ENCODE results near the gene ZNF143.

ZNF143 gene

DNA sequence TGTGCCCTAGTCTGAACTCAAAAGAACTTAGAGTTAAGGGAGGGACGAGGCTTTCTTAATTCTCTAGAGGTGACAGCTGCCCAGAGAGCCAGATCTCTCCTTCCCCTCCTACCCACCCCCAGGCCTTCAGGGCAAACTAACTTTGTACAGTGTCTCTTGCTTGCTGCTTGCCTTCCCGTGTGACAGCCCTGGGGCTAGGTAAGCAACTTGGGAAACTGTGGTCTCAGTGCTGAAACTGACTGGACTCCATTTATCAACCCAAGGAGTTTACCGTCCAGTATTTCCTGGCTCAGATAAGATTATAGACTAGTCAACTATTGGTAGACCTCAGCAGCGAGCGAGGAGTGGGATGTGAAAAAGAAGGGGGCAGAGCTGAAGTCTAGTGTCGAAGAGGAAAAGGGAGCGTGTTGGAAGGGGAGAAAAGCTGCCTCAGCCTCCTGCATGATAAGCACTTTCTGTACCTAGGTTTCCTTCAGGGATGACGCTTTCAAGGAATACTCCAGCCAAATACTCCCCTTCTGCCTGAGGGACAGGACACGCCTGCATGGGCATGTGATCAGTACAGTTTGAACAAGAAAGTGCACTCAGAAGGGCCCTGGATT lies 69.3 kb downstream of the ZNF143 start:
- TF ChIP-seq, protein P1, sequence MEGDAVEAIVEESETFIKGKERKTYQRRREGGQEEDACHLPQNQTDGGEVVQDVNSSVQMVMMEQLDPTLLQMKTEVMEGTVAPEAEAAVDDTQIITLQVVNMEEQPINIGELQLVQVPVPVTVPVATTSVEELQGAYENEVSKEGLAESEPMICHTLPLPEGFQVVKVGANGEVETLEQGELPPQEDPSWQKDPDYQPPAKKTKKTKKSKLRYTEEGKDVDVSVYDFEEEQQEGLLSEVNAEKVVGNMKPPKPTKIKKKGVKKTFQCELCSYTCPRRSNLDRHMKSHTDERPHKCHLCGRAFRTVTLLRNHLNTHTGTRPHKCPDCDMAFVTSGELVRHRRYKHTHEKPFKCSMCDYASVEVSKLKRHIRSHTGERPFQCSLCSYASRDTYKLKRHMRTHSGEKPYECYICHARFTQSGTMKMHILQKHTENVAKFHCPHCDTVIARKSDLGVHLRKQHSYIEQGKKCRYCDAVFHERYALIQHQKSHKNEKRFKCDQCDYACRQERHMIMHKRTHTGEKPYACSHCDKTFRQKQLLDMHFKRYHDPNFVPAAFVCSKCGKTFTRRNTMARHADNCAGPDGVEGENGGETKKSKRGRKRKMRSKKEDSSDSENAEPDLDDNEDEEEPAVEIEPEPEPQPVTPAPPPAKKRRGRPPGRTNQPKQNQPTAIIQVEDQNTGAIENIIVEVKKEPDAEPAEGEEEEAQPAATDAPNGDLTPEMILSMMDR (IDR thresholded peaks at IDR 0.05; ENCODE audit: insufficient read depth, low read length), result no peak
- TF ChIP-seq SPI1 (IDR thresholded peaks at IDR 0.05; ENCODE audit: borderline replicate concordance, low read depth), result no peak
- no peak for TF ChIP-seq POLR2AphosphoS5 (IDR thresholded peaks at IDR 0.05; ENCODE audit: low read depth)
- TF ChIP-seq GABPA (IDR thresholded peaks at IDR 0.05; ENCODE audit: low read depth), result no peak
- TF ChIP-seq, protein P2, sequence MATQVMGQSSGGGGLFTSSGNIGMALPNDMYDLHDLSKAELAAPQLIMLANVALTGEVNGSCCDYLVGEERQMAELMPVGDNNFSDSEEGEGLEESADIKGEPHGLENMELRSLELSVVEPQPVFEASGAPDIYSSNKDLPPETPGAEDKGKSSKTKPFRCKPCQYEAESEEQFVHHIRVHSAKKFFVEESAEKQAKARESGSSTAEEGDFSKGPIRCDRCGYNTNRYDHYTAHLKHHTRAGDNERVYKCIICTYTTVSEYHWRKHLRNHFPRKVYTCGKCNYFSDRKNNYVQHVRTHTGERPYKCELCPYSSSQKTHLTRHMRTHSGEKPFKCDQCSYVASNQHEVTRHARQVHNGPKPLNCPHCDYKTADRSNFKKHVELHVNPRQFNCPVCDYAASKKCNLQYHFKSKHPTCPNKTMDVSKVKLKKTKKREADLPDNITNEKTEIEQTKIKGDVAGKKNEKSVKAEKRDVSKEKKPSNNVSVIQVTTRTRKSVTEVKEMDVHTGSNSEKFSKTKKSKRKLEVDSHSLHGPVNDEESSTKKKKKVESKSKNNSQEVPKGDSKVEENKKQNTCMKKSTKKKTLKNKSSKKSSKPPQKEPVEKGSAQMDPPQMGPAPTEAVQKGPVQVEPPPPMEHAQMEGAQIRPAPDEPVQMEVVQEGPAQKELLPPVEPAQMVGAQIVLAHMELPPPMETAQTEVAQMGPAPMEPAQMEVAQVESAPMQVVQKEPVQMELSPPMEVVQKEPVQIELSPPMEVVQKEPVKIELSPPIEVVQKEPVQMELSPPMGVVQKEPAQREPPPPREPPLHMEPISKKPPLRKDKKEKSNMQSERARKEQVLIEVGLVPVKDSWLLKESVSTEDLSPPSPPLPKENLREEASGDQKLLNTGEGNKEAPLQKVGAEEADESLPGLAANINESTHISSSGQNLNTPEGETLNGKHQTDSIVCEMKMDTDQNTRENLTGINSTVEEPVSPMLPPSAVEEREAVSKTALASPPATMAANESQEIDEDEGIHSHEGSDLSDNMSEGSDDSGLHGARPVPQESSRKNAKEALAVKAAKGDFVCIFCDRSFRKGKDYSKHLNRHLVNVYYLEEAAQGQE (IDR thresholded peaks at IDR 0.05; ENCODE audit: insufficient replicate concordance, low read depth), result no peak
- Histone ChIP-seq H3K27ac (replicated peaks) (no peak overlapping the region), H3K27me3 (ENCODE audit: insufficient read depth, poor library complexity, severe bottlenecking) (no peaks in the 10 kb centered on the region), H3K4me3 (replicated peaks; ENCODE audit: insufficient read depth, low read length) (no peak overlapping the region)
- no peak for DNase-seq (ENCODE audit: low read depth in 1 of 2, low spot score in 1 of 2)

DNA sequence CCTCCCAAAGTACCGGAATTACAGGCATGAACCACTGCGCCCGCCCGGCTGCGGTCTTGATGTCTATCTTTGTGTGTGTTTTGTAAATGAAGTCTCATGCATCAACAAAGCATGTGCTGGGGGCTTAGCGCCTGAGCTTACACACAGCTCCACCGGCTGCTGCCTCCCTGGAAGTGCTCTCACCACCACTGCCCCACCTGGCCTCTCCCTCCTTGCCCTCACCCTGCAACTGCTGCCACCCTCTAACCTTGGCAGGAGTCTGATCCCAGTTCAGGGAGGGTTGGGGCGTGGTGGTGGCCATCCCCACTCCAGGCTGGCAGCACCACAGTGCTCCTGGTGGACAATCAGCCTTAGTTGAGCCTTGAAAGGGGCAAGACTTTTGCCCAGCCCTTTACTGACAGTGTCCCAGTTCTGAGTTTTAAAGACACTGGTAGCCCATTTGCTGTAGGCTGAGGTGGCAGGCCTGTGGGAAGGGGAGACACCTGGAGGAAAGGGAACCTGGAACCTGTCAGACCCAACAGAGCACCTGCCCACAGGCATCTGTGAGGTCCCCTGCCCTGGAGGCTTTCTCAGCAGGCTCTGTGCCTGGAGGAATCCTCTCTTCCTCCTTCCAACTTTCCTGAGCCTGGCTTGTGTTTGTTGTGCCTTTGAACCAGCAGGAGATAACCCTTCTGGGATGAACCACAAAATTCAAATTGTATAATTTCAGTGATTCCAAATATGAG lies 70.3 kb downstream of the ZNF143 start:
- DNase-seq (ENCODE audit: low read depth in 1 of 2, low spot score in 1 of 2), result no peak
- Histone ChIP-seq H3K4me3 (replicated peaks; ENCODE audit: insufficient read depth, low read length) (no peak overlapping the region), H3K27ac (replicated peaks) (no peak overlapping the region), H3K27me3 (ENCODE audit: insufficient read depth, poor library complexity, severe bottlenecking) (no peaks in the 10 kb centered on the region)
- TF ChIP-seq, protein P1 (IDR thresholded peaks at IDR 0.05; ENCODE audit: insufficient read depth, low read length), result no peak
- TF ChIP-seq GABPA (IDR thresholded peaks at IDR 0.05; ENCODE audit: low read depth), result no peak

DNA sequence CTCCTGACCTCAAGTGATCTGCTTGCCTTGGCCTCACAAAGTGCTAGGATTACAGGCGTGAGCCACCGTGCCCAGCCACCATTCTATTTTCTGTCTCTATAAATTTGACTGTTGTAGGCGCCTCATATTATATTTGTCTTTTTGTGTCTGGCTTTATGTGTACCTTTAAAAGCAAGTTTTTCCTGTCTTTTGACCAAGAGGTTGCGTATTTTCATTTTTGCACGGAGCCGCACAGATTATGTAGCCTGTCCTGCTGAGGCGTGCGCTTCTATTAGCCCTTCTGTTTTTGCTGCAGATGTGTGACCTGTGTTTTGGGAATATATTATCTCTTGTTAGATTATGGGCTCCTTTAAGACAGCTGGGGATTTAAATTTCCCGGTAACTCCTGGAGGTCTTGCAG lies 72.2 kb downstream of the ZNF143 start:
- DNase-seq (ENCODE audit: low read depth in 1 of 2, low spot score in 1 of 2), result no peak
- H3K27ac ChIP-seq (replicated peaks), result no peak overlapping the region
- TF ChIP-seq SPI1 (IDR thresholded peaks at IDR 0.05; ENCODE audit: borderline replicate concordance, low read depth), result no peak
- TF ChIP-seq, protein P1 (IDR thresholded peaks at IDR 0.05; ENCODE audit: insufficient read depth, low read length), result no peak
- TF ChIP-seq GABPA (IDR thresholded peaks at IDR 0.05; ENCODE audit: low read depth), result no peak
- TF ChIP-seq, protein P2 (IDR thresholded peaks at IDR 0.05; ENCODE audit: insufficient replicate concordance, low read depth), result no peak
- no peak for TF ChIP-seq POLR2AphosphoS5 (IDR thresholded peaks at IDR 0.05; ENCODE audit: low read depth)
- H3K27me3 ChIP-seq (ENCODE audit: insufficient read depth, poor library complexity, severe bottlenecking), result no peaks in the 10 kb centered on the region
- H3K4me3 ChIP-seq (replicated peaks; ENCODE audit: insufficient read depth, low read length), result no peak overlapping the region
